Measurements from ENCODE around the gene TUBGCP2.

GRCh38 chr10:133356549-133357284 lies 48.0 kb upstream of the TUBGCP2 start:
- TF ChIP-seq, protein P1, sequence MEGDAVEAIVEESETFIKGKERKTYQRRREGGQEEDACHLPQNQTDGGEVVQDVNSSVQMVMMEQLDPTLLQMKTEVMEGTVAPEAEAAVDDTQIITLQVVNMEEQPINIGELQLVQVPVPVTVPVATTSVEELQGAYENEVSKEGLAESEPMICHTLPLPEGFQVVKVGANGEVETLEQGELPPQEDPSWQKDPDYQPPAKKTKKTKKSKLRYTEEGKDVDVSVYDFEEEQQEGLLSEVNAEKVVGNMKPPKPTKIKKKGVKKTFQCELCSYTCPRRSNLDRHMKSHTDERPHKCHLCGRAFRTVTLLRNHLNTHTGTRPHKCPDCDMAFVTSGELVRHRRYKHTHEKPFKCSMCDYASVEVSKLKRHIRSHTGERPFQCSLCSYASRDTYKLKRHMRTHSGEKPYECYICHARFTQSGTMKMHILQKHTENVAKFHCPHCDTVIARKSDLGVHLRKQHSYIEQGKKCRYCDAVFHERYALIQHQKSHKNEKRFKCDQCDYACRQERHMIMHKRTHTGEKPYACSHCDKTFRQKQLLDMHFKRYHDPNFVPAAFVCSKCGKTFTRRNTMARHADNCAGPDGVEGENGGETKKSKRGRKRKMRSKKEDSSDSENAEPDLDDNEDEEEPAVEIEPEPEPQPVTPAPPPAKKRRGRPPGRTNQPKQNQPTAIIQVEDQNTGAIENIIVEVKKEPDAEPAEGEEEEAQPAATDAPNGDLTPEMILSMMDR (CRISPR knock-in tag; IDR thresholded peaks at IDR 0.05): no peak
- TF ChIP-seq MXD1 (CRISPR knock-in tag; IDR thresholded peaks at IDR 0.05): no peak; the same call in 1 of the 2 replicates
